Measurements from ENCODE around the gene GABRB1. TPM values are rescaled to one million over a fixed set of nuclear protein-coding genes. Genes with fewer than 3 reads are reported as not detected.
"Not testable (repeated sequence)": the region's sequence is repeated elsewhere in the genome, so short reads cannot be mapped to it uniquely, and the experiment has no call there.

Gene GABRB1
- total RNA-seq, 1 donor from 2014 or later = not detected

- ATAC-seq (no peak), DNase-seq (ENCODE audit: low spot score) (no peak)
Measured at GRCh38 chr4:47274901-47275300, 243.5 kb downstream of the GABRB1 start.

GRCh38 chr4:47275595-47275994, 244.2 kb downstream of the GABRB1 start:
- ATAC-seq (no peak), DNase-seq (ENCODE audit: low spot score) (no peak)

- DNase-seq (ENCODE audit: low spot score) (no peak), ATAC-seq (no peak)
Measured at GRCh38 chr4:47278631-47279030, 247.3 kb downstream of the GABRB1 start.

- ATAC-seq (no peak), DNase-seq (ENCODE audit: low spot score) (no peak)
Measured at GRCh38 chr4:47287735-47288134, 256.4 kb downstream of the GABRB1 start.

- DNase-seq (ENCODE audit: low spot score) (no peak), ATAC-seq (no peak)
Measured at GRCh38 chr4:47289805-47290204, 258.4 kb downstream of the GABRB1 start.

- ATAC-seq; DNase-seq (ENCODE audit: low spot score): not testable (repeated sequence)
Measured at GRCh38 chr4:47290873-47291272, 259.5 kb downstream of the GABRB1 start.

GRCh38 chr4:47309165-47309564, 277.8 kb downstream of the GABRB1 start:
- DNase-seq (ENCODE audit: low spot score) = no peak

GRCh38 chr4:47312170-47312569, 280.8 kb downstream of the GABRB1 start:
- DNase-seq (ENCODE audit: low spot score) (no peak), ATAC-seq (no peak)

More at GRCh38 chr4:47309165-47309564, 277.8 kb downstream of the GABRB1 start:
- ATAC-seq = no peak

GRCh38 chr4:47313384-47313783, 282.0 kb downstream of the GABRB1 start:
- ATAC-seq = no peak

GRCh38 chr4:47315346-47315745, 284.0 kb downstream of the GABRB1 start:
- DNase-seq (ENCODE audit: low spot score) = no peak

More at GRCh38 chr4:47313384-47313783, 282.0 kb downstream of the GABRB1 start:
- DNase-seq (ENCODE audit: low spot score) = no peak

GRCh38 chr4:47326025-47326424, 294.7 kb downstream of the GABRB1 start:
- DNase-seq (ENCODE audit: low spot score) (no peak), ATAC-seq (no peak)

More at GRCh38 chr4:47315346-47315745, 284.0 kb downstream of the GABRB1 start:
- ATAC-seq = no peak

- DNase-seq (ENCODE audit: low spot score) (no peak), ATAC-seq (no peak)
Measured at GRCh38 chr4:47330866-47331265, 299.5 kb downstream of the GABRB1 start.

- no peak for ATAC-seq
- DNase-seq (ENCODE audit: low spot score) = no peak
Measured at GRCh38 chr4:47334652-47335051, 303.3 kb downstream of the GABRB1 start.

GRCh38 chr4:47337893-47338292, 306.5 kb downstream of the GABRB1 start:
- DNase-seq (ENCODE audit: low spot score) (no peak), ATAC-seq (no peak)

- DNase-seq (ENCODE audit: low spot score) (no peak), ATAC-seq (no peak)
Measured at GRCh38 chr4:47340914-47341313, 309.5 kb downstream of the GABRB1 start.

GRCh38 chr4:47342796-47343195, 311.4 kb downstream of the GABRB1 start:
- no peak for ATAC-seq
- DNase-seq (ENCODE audit: low spot score) = no peak

GRCh38 chr4:47349326-47349725, 318.0 kb downstream of the GABRB1 start:
- no peak for ATAC-seq

GRCh38 chr4:47355568-47355967, 324.2 kb downstream of the GABRB1 start:
- ATAC-seq = no peak
- no peak for DNase-seq (ENCODE audit: low spot score)

More at GRCh38 chr4:47349326-47349725, 318.0 kb downstream of the GABRB1 start:
- no peak for DNase-seq (ENCODE audit: low spot score)

- DNase-seq (ENCODE audit: low spot score) = no peak
- ATAC-seq = no peak
Measured at GRCh38 chr4:47359891-47360290, 328.5 kb downstream of the GABRB1 start.

- ATAC-seq (no peak), DNase-seq (ENCODE audit: low spot score) (no peak)
Measured at GRCh38 chr4:47367761-47368160, 336.4 kb downstream of the GABRB1 start.

GRCh38 chr4:47368211-47368610, 336.8 kb downstream of the GABRB1 start:
- DNase-seq (ENCODE audit: low spot score) = no peak
- ATAC-seq = no peak

- DNase-seq (ENCODE audit: low spot score) (no peak), ATAC-seq (no peak)
Measured at GRCh38 chr4:47372561-47372960, 341.2 kb downstream of the GABRB1 start.

- DNase-seq (ENCODE audit: low spot score) = no peak
- ATAC-seq = no peak
Measured at GRCh38 chr4:47373174-47373573, 341.8 kb downstream of the GABRB1 start.

- DNase-seq (ENCODE audit: low spot score) (no peak), ATAC-seq (no peak)
Measured at GRCh38 chr4:47373709-47374108, 342.3 kb downstream of the GABRB1 start.
